K562 (cell line): ENCODE results near the gene SPATA45. TPM values are rescaled to one million over a fixed set of nuclear protein-coding genes. Genes with fewer than 3 reads are reported as not detected.

Experiments used
- DACH1 ChIP-seq: fragments of 450-650 bp; IDR thresholded peaks from 2 replicates; pipeline ENCODE4 v1.6.1; 2018; ENCODE audit not compliant: partially characterized antibody
- E4F1 ChIP-seq: fragments of 250-450 bp; sonication (Bioruptor Pico); IDR thresholded peaks from 2 replicates; pipeline ENCODE4 v1.5.0; 2021; ENCODE audit warnings: mild to moderate bottlenecking, borderline replicate concordance
- ESRRB ChIP-seq: fragments of 250-450 bp; sonication (Bioruptor Pico); IDR thresholded peaks from 2 replicates; pipeline ENCODE4 v1.5.0; 2020; ENCODE audit warnings: mild to moderate bottlenecking, moderate library complexity, borderline replicate concordance
- GABPB2 ChIP-seq: fragments of 250-450 bp; sonication (Bioruptor Pico); conservative IDR thresholded peaks from 2 replicates; pipeline ENCODE4 v1.5.1; 2021; ENCODE audit warnings: mild to moderate bottlenecking
- MGA ChIP-seq: fragments of 450-650 bp; IDR thresholded peaks from 2 replicates; pipeline ENCODE4 v1.6.1; 2016; ENCODE audit warnings: mild to moderate bottlenecking, moderate library complexity
- polyA plus RNA-seq, 8 experiments: library from polyadenylated mRNA; depleted of rRNA in 4 of 8; stranded (reverse) in 5 of 8; unstranded in 3 of 8; fragments of >200 nt; fragmentation: Nextera tagmentation in 2 of 8; fragmentation: Illumina TruSeq in 1 of 8; extraction: Ambion mirVana in 2 of 8; extraction: Trizol in 1 of 8; gene quantifications; 2 replicates each; pipeline versions ENCODE4 v1.2.1 to v1.2.3, GENCODE V29; 2011 to 2014; ENCODE audit warnings: inconsistent platforms in 1 of 8, missing spikeins in 1 of 8
- total RNA-seq, 7 experiments: library from RNA; depleted of rRNA in 6 of 7; stranded (reverse); fragments of >200 nt in 6 of 7; fragmentation: Illumina TruSeq in 2 of 7; extraction: Trizol in 2 of 7; gene quantifications; 2 replicates each; pipeline versions ENCODE4 v1.2.1 to v1.2.3, GENCODE V29; 2011 to 2021; ENCODE audit warnings: low replicate concordance in 1 of 7

Gene SPATA45
- total and polyA plus RNA-seq, 9 of the 15 experiments (the other 6 are each of a cell fraction or from before 2014, with no cell fraction given), result 0.18 TPM; not detected in 8

GRCh38 chr1:212878418-212878817 is 31.0 kb upstream of the SPATA45 start (continued):
- TF ChIP-seq MGA (no peak), GABPB2 (CRISPR knock-in tag) (no peak), ESRRB (no peak), DACH1 (no peak), E4F1 (no peak)
